ENCODE measurements around the gene CNTNAP2. TPM values are rescaled to one million over a fixed set of nuclear protein-coding genes. Genes with fewer than 3 reads are reported as not detected.

The CNTNAP2 gene
- total and polyA plus RNA-seq, 7 donors = 0.60 to 2.4 (median 1.7) TPM

DNA sequence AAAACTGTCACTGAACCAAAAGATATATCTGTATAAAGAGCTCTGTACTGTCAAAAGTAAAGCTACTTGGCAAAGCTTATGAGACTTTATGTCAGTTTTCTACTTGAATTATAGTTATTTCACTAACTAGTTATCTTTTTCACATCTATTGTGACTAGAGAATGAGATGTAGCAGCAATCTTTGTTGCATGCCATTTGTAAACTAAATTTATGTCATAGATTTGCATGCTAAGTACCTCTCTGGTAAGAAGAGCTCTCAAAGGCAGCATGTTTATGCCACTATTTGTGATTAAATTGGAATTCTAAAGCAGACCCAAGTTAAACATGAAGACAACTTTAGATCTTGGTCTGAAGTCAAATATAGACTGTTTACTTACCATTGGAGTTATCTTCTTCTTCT is 300.6 kb downstream of the CNTNAP2 start:
- H3K36me3 ChIP-seq = no peaks in the 10 kb centered on the region
- TF ChIP-seq EP300 (IDR thresholded peaks at IDR 0.05) (no peak), POLR2AphosphoS5 (IDR thresholded peaks at IDR 0.05) (no peak), POLR2A (IDR thresholded peaks at IDR 0.05) (no peak)
- TF ChIP-seq, protein P1, sequence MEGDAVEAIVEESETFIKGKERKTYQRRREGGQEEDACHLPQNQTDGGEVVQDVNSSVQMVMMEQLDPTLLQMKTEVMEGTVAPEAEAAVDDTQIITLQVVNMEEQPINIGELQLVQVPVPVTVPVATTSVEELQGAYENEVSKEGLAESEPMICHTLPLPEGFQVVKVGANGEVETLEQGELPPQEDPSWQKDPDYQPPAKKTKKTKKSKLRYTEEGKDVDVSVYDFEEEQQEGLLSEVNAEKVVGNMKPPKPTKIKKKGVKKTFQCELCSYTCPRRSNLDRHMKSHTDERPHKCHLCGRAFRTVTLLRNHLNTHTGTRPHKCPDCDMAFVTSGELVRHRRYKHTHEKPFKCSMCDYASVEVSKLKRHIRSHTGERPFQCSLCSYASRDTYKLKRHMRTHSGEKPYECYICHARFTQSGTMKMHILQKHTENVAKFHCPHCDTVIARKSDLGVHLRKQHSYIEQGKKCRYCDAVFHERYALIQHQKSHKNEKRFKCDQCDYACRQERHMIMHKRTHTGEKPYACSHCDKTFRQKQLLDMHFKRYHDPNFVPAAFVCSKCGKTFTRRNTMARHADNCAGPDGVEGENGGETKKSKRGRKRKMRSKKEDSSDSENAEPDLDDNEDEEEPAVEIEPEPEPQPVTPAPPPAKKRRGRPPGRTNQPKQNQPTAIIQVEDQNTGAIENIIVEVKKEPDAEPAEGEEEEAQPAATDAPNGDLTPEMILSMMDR (IDR thresholded peaks at IDR 0.05) = no peak
- H3K9me3 ChIP-seq = no peaks in the 10 kb centered on the region
- H3K4me3 ChIP-seq = no peak overlapping the region
- no peak for DNase-seq
- intact Hi-C loops (cut with DNase I) = no loop called here
- H3K27ac ChIP-seq = no peak overlapping the region
- no peaks in the 10 kb centered on the region for H3K4me1 ChIP-seq
- H3K27me3 ChIP-seq = no peaks in the 10 kb centered on the region

DNA sequence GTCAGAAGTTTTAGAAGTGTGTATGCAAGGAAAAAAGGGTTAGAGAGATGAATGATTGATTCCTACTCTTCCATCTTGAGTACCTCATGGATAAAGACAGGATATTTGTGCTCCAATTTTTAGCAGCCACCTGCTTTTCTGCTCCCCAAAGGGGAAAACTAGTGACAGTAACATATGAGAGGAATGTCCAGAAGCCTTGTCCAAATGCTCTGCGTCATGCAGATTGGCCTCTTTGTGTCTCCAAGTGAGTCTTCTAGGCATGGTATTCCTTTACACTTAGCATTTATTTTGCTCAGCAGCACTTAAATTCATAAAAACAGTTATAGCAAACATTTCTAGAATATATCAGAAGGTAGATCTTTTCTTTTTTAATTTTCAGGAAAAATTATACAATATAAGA is 306.8 kb downstream of the CNTNAP2 start:
- Histone ChIP-seq H3K4me3 (no peak overlapping the region), H3K36me3 (no peaks in the 10 kb centered on the region), H3K4me1 (no peaks in the 10 kb centered on the region), H3K27ac (no peak overlapping the region), H3K27me3 (no peaks in the 10 kb centered on the region), H3K9me3 (no peaks in the 10 kb centered on the region)
- no peak for TF ChIP-seq EP300 (IDR thresholded peaks at IDR 0.05)
- TF ChIP-seq POLR2AphosphoS5 (IDR thresholded peaks at IDR 0.05) = no peak
- TF ChIP-seq, protein P1 (IDR thresholded peaks at IDR 0.05) = no peak
- TF ChIP-seq POLR2A (IDR thresholded peaks at IDR 0.05) = no peak
- WGBS, 2 donors = 86 to 93% methylated on average over 1 of the region's 1 CpG
- no peak for DNase-seq
- intact Hi-C loops (cut with DNase I) = no loop called here

DNA sequence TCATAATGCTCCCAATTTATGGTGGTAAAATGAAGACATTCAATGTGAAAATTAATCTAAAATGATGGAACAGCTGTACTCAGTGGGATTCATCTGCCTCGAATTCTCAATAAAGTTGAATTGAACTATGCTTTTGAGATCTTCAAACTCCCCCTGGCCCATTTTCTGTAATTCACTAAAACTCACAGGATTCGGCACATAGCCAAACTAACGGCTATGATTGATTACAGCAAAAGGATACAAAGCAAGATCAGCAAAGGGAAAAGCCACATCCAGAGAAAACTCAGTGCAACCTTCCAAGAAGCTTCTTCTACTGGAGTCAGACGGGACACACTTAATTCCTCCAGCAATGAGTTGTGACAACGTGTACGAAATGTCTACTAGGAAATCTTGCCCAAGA is 307.5 kb downstream of the CNTNAP2 start:
- Histone ChIP-seq H3K27me3 (no peaks in the 10 kb centered on the region), H3K27ac (no peak overlapping the region), H3K9me3 (no peaks in the 10 kb centered on the region), H3K4me3 (no peak overlapping the region), H3K4me1 (no peaks in the 10 kb centered on the region), H3K36me3 (no peaks in the 10 kb centered on the region)
- WGBS, 2 donors = 73 to 81% methylated on average over 6 of the region's 6 CpGs
- no peak for DNase-seq
- TF ChIP-seq EP300 (IDR thresholded peaks at IDR 0.05) = no peak
- TF ChIP-seq, protein P1 (IDR thresholded peaks at IDR 0.05) = no peak
- TF ChIP-seq POLR2AphosphoS5 (IDR thresholded peaks at IDR 0.05) = no peak
- no peak for TF ChIP-seq POLR2A (IDR thresholded peaks at IDR 0.05)
- intact Hi-C loops (cut with DNase I) = no loop called here

DNA sequence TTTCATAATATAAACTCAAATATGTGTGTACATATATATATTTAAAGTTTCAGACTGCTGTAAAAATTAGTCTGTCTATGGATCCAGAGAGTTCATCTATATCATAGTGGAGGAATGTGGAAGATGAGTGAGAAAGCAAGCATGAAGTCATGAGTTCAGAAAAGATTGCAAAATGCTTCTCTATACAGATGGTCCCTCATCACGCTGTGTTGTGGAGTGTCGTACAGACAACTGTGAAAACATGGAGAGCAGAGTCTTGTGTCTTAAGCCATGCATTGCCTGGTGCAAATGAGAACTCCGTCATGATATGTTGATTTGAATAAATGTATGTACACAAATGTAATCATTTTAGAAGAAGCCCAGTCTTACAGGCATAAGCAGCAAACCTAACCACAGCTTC is 316.9 kb downstream of the CNTNAP2 start:
- 85 to 86% methylated on average over 3 of the region's 3 CpGs for WGBS, 2 donors
- no peak overlapping the region for H3K27ac ChIP-seq
- no peaks in the 10 kb centered on the region for H3K36me3 ChIP-seq
- intact Hi-C loops (cut with DNase I) = no loop called here
- H3K4me3 ChIP-seq = no peak overlapping the region
- H3K9me3 ChIP-seq = no peaks in the 10 kb centered on the region
- H3K27me3 ChIP-seq = no peaks in the 10 kb centered on the region
- TF ChIP-seq, protein P1 (IDR thresholded peaks at IDR 0.05) = no peak
- TF ChIP-seq POLR2A (IDR thresholded peaks at IDR 0.05) = no peak
- no peak for TF ChIP-seq EP300 (IDR thresholded peaks at IDR 0.05)
- no peak for TF ChIP-seq POLR2AphosphoS5 (IDR thresholded peaks at IDR 0.05)
- H3K4me1 ChIP-seq = no peaks in the 10 kb centered on the region
- DNase-seq = no peak

DNA sequence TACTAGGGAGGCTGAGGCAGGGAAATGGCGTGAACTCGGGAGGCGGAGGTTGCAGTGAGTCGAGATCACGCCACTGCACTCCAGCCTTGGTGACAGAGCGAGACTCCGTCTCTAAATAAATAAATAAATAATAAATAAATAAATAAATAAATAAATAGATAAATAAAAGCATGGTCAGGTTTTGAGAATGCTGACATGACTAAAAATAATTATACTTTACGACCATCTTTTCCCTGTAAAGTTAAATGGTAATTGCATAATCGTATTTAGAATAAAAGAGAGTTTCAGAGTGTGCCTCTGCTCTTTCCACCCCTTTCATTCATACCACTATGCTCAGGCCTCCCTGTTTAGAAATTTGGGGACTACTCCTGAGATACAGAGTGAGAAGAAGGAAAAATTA is 326.5 kb downstream of the CNTNAP2 start:
- intact Hi-C loops (cut with DNase I) = no loop called here
- H3K4me3 ChIP-seq = no peak overlapping the region
- WGBS, 2 donors = 94 to 96% methylated on average over 9 of the region's 9 CpGs
- peaks cover 0 to 4% (median 0%) of the 10 kb centered on the region in 4 donors for H3K9me3 ChIP-seq
- DNase-seq = no peak
- H3K4me1 ChIP-seq = no peaks in the 10 kb centered on the region
- H3K27me3 ChIP-seq = no peaks in the 10 kb centered on the region
- no peak for TF ChIP-seq EP300 (IDR thresholded peaks at IDR 0.05)
- TF ChIP-seq POLR2A (IDR thresholded peaks at IDR 0.05) = no peak
- H3K27ac ChIP-seq = no peak overlapping the region
- H3K36me3 ChIP-seq = no peaks in the 10 kb centered on the region
